Nephron (organoid): ENCODE measurements around the gene MBNL1.

ENCODE experiments used
- H3K27ac Mint-ChIP-seq, 3 experiments: 2 replicates each; pipeline ENCODE4 v1.8.0; 2020; ENCODE audit warnings: mixed read lengths in 3 of 3, mild to moderate bottlenecking in 2 of 3, moderate library complexity in 1 of 3
- H3K27me3 Mint-ChIP-seq: 2 replicates; pipeline ENCODE4 v1.8.0; 2021; ENCODE audit warnings: low read depth, mild to moderate bottlenecking, moderate library complexity, mixed read lengths
- H3K36me3 Mint-ChIP-seq: 2 replicates; pipeline ENCODE4 v1.8.0; 2020; ENCODE audit warnings: low read depth, mixed read lengths
- H3K4me1 Mint-ChIP-seq: 2 replicates; pipeline ENCODE4 v1.8.0; 2020; ENCODE audit warnings: mixed read lengths
- H3K4me3 Mint-ChIP-seq, 3 experiments: 2 replicates each; pipeline ENCODE4 v1.8.0; 2020; ENCODE audit warnings: mild to moderate bottlenecking in 3 of 3, mixed read lengths in 3 of 3, moderate library complexity in 2 of 3
- H3K9me3 Mint-ChIP-seq: 2 replicates; pipeline ENCODE4 v1.8.0; 2020; ENCODE audit warnings: mixed read lengths
- TF ChIP-seq, protein P1 (sequence below), 3 experiments: fragments of 200-600 bp; sonication (generic); IDR thresholded peaks; one replicate each; pipeline ENCODE4 v1.5.0; 2021; ENCODE audit warnings: antibody characterized with exemption in 3 of 3; ENCODE audit not compliant: unreplicated experiment in 3 of 3

MBNL1 gene

GRCh38 chr3:152345233-152345632 lies 76.5 kb downstream of the MBNL1 start:
- no peak overlapping the region for H3K4me3 Mint-ChIP-seq
- H3K27me3 Mint-ChIP-seq = no peaks in the 10 kb centered on the region
- H3K36me3 Mint-ChIP-seq = no peaks in the 10 kb centered on the region
- H3K4me1 Mint-ChIP-seq = peaks cover 4% of the 10 kb centered on the region
- no peak overlapping the region for H3K27ac Mint-ChIP-seq
- TF ChIP-seq, protein P1, sequence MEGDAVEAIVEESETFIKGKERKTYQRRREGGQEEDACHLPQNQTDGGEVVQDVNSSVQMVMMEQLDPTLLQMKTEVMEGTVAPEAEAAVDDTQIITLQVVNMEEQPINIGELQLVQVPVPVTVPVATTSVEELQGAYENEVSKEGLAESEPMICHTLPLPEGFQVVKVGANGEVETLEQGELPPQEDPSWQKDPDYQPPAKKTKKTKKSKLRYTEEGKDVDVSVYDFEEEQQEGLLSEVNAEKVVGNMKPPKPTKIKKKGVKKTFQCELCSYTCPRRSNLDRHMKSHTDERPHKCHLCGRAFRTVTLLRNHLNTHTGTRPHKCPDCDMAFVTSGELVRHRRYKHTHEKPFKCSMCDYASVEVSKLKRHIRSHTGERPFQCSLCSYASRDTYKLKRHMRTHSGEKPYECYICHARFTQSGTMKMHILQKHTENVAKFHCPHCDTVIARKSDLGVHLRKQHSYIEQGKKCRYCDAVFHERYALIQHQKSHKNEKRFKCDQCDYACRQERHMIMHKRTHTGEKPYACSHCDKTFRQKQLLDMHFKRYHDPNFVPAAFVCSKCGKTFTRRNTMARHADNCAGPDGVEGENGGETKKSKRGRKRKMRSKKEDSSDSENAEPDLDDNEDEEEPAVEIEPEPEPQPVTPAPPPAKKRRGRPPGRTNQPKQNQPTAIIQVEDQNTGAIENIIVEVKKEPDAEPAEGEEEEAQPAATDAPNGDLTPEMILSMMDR (IDR thresholded peaks at IDR 0.05; ENCODE audit: unreplicated experiment in 3 of 3) = no peak
- no peaks in the 10 kb centered on the region for H3K9me3 Mint-ChIP-seq

GRCh38 chr3:152346058-152346457 lies 77.3 kb downstream of the MBNL1 start:
- no peaks in the 10 kb centered on the region for H3K36me3 Mint-ChIP-seq
- H3K9me3 Mint-ChIP-seq = no peaks in the 10 kb centered on the region
- no peak overlapping the region for H3K27ac Mint-ChIP-seq
- no peaks in the 10 kb centered on the region for H3K27me3 Mint-ChIP-seq
- H3K4me3 Mint-ChIP-seq = no peak overlapping the region
- TF ChIP-seq, protein P1 (IDR thresholded peaks at IDR 0.05; ENCODE audit: unreplicated experiment in 3 of 3) = no peak
- peaks cover 4% of the 10 kb centered on the region for H3K4me1 Mint-ChIP-seq

GRCh38 chr3:152346740-152347139 lies 78.0 kb downstream of the MBNL1 start:
- Mint-ChIP-seq H3K27me3 (no peaks in the 10 kb centered on the region), H3K27ac (no peak overlapping the region), H3K4me3 (no peak overlapping the region), H3K4me1 (peaks cover 4% of the 10 kb centered on the region), H3K36me3 (no peaks in the 10 kb centered on the region), H3K9me3 (no peaks in the 10 kb centered on the region)
- TF ChIP-seq, protein P1 (IDR thresholded peaks at IDR 0.05; ENCODE audit: unreplicated experiment in 3 of 3) = no peak

DNA sequence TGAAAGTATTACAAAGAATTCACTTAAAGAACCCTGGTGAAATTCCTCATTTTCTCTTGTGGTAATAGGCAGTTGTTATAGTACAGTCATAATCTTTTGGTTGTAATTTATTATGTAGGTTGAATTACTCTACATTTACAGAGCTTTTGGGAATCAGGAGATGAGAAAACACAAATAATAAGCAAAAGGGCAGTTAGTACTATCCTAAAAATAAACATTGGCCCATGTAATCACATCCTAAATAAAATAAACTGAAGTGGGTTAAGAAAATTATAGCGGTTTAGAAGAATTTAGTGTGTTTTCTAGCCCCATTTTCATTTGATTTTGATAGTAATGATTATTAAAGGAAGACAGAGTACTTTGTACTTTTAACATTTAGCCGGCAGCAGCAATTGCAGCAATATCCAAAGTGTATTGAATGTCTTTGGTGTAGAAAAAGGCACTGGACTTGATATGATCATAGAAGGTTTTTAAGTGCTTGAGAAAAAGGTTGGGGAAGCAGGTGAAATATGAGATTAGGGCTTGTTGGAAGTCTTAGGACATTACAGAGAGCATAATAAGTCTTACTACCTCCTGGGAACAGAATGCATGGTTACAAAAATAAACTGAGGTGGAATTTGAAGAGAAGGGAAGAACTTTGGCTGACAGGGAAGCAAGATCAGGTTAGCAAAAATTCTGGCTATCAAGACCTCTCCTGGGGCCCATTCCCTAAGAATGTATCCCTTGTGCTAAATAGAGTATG lies 79.9 kb downstream of the MBNL1 start:
- H3K36me3 Mint-ChIP-seq = no peaks in the 10 kb centered on the region
- H3K4me1 Mint-ChIP-seq = peaks cover 4% of the 10 kb centered on the region
- no peak overlapping the region for H3K27ac Mint-ChIP-seq
- no peak overlapping the region for H3K4me3 Mint-ChIP-seq
- H3K9me3 Mint-ChIP-seq = no peaks in the 10 kb centered on the region
- TF ChIP-seq, protein P1 (IDR thresholded peaks at IDR 0.05; ENCODE audit: unreplicated experiment in 3 of 3) = no peak
- H3K27me3 Mint-ChIP-seq = no peaks in the 10 kb centered on the region

GRCh38 chr3:152349392-152349791 lies 80.7 kb downstream of the MBNL1 start:
- Mint-ChIP-seq H3K9me3 (no peaks in the 10 kb centered on the region), H3K36me3 (no peaks in the 10 kb centered on the region), H3K4me3 (no peak overlapping the region), H3K27me3 (no peaks in the 10 kb centered on the region), H3K4me1 (peaks cover 4% of the 10 kb centered on the region), H3K27ac (no peak overlapping the region)
- TF ChIP-seq, protein P1 (IDR thresholded peaks at IDR 0.05; ENCODE audit: unreplicated experiment in 3 of 3) = no peak

- no peaks in the 10 kb centered on the region for H3K27me3 Mint-ChIP-seq
- no peaks in the 10 kb centered on the region for H3K4me1 Mint-ChIP-seq
- no peak overlapping the region for H3K27ac Mint-ChIP-seq
- no peaks in the 10 kb centered on the region for H3K36me3 Mint-ChIP-seq
- no peaks in the 10 kb centered on the region for H3K9me3 Mint-ChIP-seq
- H3K4me3 Mint-ChIP-seq = no peak overlapping the region
- TF ChIP-seq, protein P1 (IDR thresholded peaks at IDR 0.05; ENCODE audit: unreplicated experiment in 3 of 3) = no peak
Observed at GRCh38 chr3:152350139-152350538, 81.4 kb downstream of the MBNL1 start.
